Lower leg skin (tissue), 3 donors: Measurements from ENCODE around the gene INAFM2.

Experiments used
- CTCF ChIP-seq, 3 donors: fragments of 450-650 bp; IDR thresholded peaks; one replicate each; pipeline ENCODE4 v1.5.1; 2016; ENCODE audit warnings: antibody characterized with exemption in 3 of 3, mild to moderate bottlenecking in 3 of 3, moderate library complexity in 2 of 3
- POLR2A ChIP-seq, 2 donors: fragments of 450-650 bp; IDR thresholded peaks; one replicate each; pipeline ENCODE4 v1.6.1; 2016 to 2017; ENCODE audit warnings: antibody characterized with exemption in 2 of 2, mild to moderate bottlenecking in 1 of 2, moderate library complexity in 1 of 2

DNA sequence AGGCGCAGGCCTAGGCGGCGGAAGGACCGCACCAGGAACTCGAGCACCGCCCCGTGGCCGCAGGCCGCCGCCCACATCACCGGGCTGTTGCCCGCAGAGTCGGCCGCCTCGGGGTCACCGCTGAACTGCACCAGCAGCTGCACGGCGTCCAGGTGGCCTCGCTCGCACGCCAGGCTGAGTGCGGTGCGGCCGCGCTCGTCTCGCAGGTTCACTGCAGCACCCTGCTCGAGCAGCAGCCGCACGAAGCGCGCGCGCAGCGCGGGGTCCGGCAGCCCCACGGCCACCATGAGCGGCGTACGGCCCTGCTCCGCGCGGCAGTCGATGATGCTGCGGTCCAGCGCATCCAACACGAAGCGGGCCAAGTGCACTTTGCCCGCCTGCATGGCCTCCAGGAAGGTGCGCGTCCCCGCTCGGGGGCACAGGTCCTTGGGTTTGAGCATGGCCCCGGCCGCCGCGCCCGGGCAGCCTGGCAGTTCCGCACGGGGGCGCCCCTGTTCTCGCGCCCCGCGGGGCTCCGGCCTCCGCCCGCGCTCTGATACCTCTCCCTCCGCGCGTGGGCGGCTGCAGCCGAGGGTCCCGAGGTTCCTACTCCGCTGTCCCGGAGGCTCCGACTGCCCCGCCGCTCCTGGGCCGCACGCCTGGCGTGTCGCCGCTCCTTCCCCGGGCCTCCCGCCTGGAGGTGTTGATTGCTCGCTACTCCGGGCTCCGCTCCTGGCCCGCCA is 41.2 kb upstream of the INAFM2 start:
- TF ChIP-seq CTCF (IDR thresholded peaks at IDR 0.05) (no peak), POLR2A (IDR thresholded peaks at IDR 0.05) (no peak)
